GM15510 (cell line): ENCODE results near the gene IL3RA.

Experiments used
- POLR2A ChIP-seq: IDR thresholded peaks from 3 replicates; pipeline ENCODE4 v1.6.1; 2011; ENCODE audit warnings: borderline replicate concordance; ENCODE audit not compliant: insufficient read length; ENCODE audit errors: extremely low read depth

The IL3RA gene

GRCh38 chrX:1390621-1391369 is 54.2 kb downstream of the IL3RA start:
- no peak for TF ChIP-seq POLR2A

GRCh38 chrX:1391370-1391706 is 54.8 kb downstream of the IL3RA start:
- TF ChIP-seq POLR2A, result no peak

GRCh38 chrX:1391707-1392375 is 55.3 kb downstream of the IL3RA start, which contains the start of gene SLC25A6:
TSS of gene SLC25A6 (minus strand) at chrX:1392113. CDS start at chrX:1392009, 104 bp downstream.
- TF ChIP-seq POLR2A, result peak; percentile 87

- peak; percentile 86 for TF ChIP-seq POLR2A
Measured at GRCh38 chrX:1392376-1393068, 55.9 kb downstream of the IL3RA start.

GRCh38 chrX:1393871-1394615 is 57.5 kb downstream of the IL3RA start:
- TF ChIP-seq POLR2A, result no peak

GRCh38 chrX:1394731-1395501 is 58.3 kb downstream of the IL3RA start:
- no peak for TF ChIP-seq POLR2A

- no peak for TF ChIP-seq POLR2A
Measured at GRCh38 chrX:1395646-1396216, 59.1 kb downstream of the IL3RA start.

- TF ChIP-seq POLR2A, result no peak
Measured at GRCh38 chrX:1397001-1397400, 60.4 kb downstream of the IL3RA start.

- TF ChIP-seq POLR2A, result no peak
Measured at GRCh38 chrX:1397441-1398270, 61.1 kb downstream of the IL3RA start.

GRCh38 chrX:1398431-1399340 is 62.1 kb downstream of the IL3RA start:
- no peak for TF ChIP-seq POLR2A

- no peak for TF ChIP-seq POLR2A
Measured at GRCh38 chrX:1400049-1400448, 63.5 kb downstream of the IL3RA start.
